Measurements from ENCODE around the gene PCSK1.
"Not testable (repeated sequence)": the region's sequence is repeated elsewhere in the genome, so short reads cannot be mapped to it uniquely, and the experiment has no call there.

PCSK1 gene

GRCh38 chr5:96367337-96367736 lies 65.7 kb downstream of the PCSK1 start:
- H3K36me3 ChIP-seq (ENCODE audit: control insufficient read depth, low read depth, low read length); H3K4me3 ChIP-seq (ENCODE audit: low read length); H3K9ac ChIP-seq (ENCODE audit: low read length); H3K27me3 ChIP-seq (ENCODE audit: control insufficient read depth, insufficient read depth, low read length); H3K4me1 ChIP-seq (ENCODE audit: control insufficient read depth, low read depth, low read length); H3K9me3 ChIP-seq (ENCODE audit: control insufficient read depth, low read depth, low read length); H3K27ac ChIP-seq (ENCODE audit: low read length): not testable (repeated sequence)

GRCh38 chr5:96354237-96354636 lies 78.8 kb downstream of the PCSK1 start:
- Histone ChIP-seq H3K9me3 (ENCODE audit: control insufficient read depth, low read depth, low read length) (no peaks in the 10 kb centered on the region), H3K27me3 (ENCODE audit: control insufficient read depth, insufficient read depth, low read length) (no peaks in the 10 kb centered on the region), H3K27ac (ENCODE audit: low read length) (no peak overlapping the region), H3K4me3 (ENCODE audit: low read length) (no peak overlapping the region), H3K36me3 (ENCODE audit: control insufficient read depth, low read depth, low read length) (no peaks in the 10 kb centered on the region), H3K9ac (ENCODE audit: low read length) (no peak overlapping the region), H3K4me1 (ENCODE audit: control insufficient read depth, low read depth, low read length) (no peaks in the 10 kb centered on the region)

GRCh38 chr5:96353220-96353619 lies 79.8 kb downstream of the PCSK1 start:
- Histone ChIP-seq H3K9ac (ENCODE audit: low read length) (no peak overlapping the region), H3K27me3 (ENCODE audit: control insufficient read depth, insufficient read depth, low read length) (no peaks in the 10 kb centered on the region), H3K4me3 (ENCODE audit: low read length) (no peak overlapping the region), H3K4me1 (ENCODE audit: control insufficient read depth, low read depth, low read length) (no peaks in the 10 kb centered on the region), H3K36me3 (ENCODE audit: control insufficient read depth, low read depth, low read length) (no peaks in the 10 kb centered on the region), H3K9me3 (ENCODE audit: control insufficient read depth, low read depth, low read length) (no peaks in the 10 kb centered on the region), H3K27ac (ENCODE audit: low read length) (no peak overlapping the region)

- Histone ChIP-seq H3K36me3 (ENCODE audit: control insufficient read depth, low read depth, low read length) (no peaks in the 10 kb centered on the region), H3K4me3 (ENCODE audit: low read length) (no peak overlapping the region)
Measured at GRCh38 chr5:96350678-96351077, 82.4 kb downstream of the PCSK1 start.

GRCh38 chr5:96348536-96348935 lies 84.5 kb downstream of the PCSK1 start:
- Histone ChIP-seq H3K36me3 (ENCODE audit: control insufficient read depth, low read depth, low read length) (no peaks in the 10 kb centered on the region), H3K27ac (ENCODE audit: low read length) (no peak overlapping the region), H3K4me3 (ENCODE audit: low read length) (no peak overlapping the region), H3K27me3 (ENCODE audit: control insufficient read depth, insufficient read depth, low read length) (no peaks in the 10 kb centered on the region), H3K9ac (ENCODE audit: low read length) (no peak overlapping the region), H3K4me1 (ENCODE audit: control insufficient read depth, low read depth, low read length) (no peaks in the 10 kb centered on the region), H3K9me3 (ENCODE audit: control insufficient read depth, low read depth, low read length) (no peaks in the 10 kb centered on the region)

More at GRCh38 chr5:96350678-96351077, 82.4 kb downstream of the PCSK1 start:
- no peak overlapping the region for H3K9ac ChIP-seq (ENCODE audit: low read length)
- H3K9me3 ChIP-seq (ENCODE audit: control insufficient read depth, low read depth, low read length): no peaks in the 10 kb centered on the region
- H3K27ac ChIP-seq (ENCODE audit: low read length): no peak overlapping the region
- no peaks in the 10 kb centered on the region for H3K27me3 ChIP-seq (ENCODE audit: control insufficient read depth, insufficient read depth, low read length)
- no peaks in the 10 kb centered on the region for H3K4me1 ChIP-seq (ENCODE audit: control insufficient read depth, low read depth, low read length)

GRCh38 chr5:96347502-96348292 lies 85.4 kb downstream of the PCSK1 start:
- H3K4me3 ChIP-seq (ENCODE audit: low read length): no peak overlapping the region
- no peaks in the 10 kb centered on the region for H3K36me3 ChIP-seq (ENCODE audit: control insufficient read depth, low read depth, low read length)
- no peaks in the 10 kb centered on the region for H3K9me3 ChIP-seq (ENCODE audit: control insufficient read depth, low read depth, low read length)
- H3K27ac ChIP-seq (ENCODE audit: low read length): no peak overlapping the region
- no peaks in the 10 kb centered on the region for H3K27me3 ChIP-seq (ENCODE audit: control insufficient read depth, insufficient read depth, low read length)
- no peaks in the 10 kb centered on the region for H3K4me1 ChIP-seq (ENCODE audit: control insufficient read depth, low read depth, low read length)
- H3K9ac ChIP-seq (ENCODE audit: low read length): no peak overlapping the region

GRCh38 chr5:96344678-96345577 lies 88.1 kb downstream of the PCSK1 start:
- Histone ChIP-seq H3K36me3 (ENCODE audit: control insufficient read depth, low read depth, low read length) (no peaks in the 10 kb centered on the region), H3K9me3 (ENCODE audit: control insufficient read depth, low read depth, low read length) (no peaks in the 10 kb centered on the region), H3K9ac (ENCODE audit: low read length) (no peak overlapping the region), H3K4me3 (ENCODE audit: low read length) (no peak overlapping the region), H3K27me3 (ENCODE audit: control insufficient read depth, insufficient read depth, low read length) (no peaks in the 10 kb centered on the region), H3K27ac (ENCODE audit: low read length) (no peak overlapping the region), H3K4me1 (ENCODE audit: control insufficient read depth, low read depth, low read length) (peaks cover 4% of the 10 kb centered on the region)

GRCh38 chr5:96343094-96343493 lies 90.0 kb downstream of the PCSK1 start:
- Histone ChIP-seq H3K27me3 (ENCODE audit: control insufficient read depth, insufficient read depth, low read length) (no peaks in the 10 kb centered on the region), H3K9ac (ENCODE audit: low read length) (no peak overlapping the region), H3K36me3 (ENCODE audit: control insufficient read depth, low read depth, low read length) (no peaks in the 10 kb centered on the region), H3K9me3 (ENCODE audit: control insufficient read depth, low read depth, low read length) (no peaks in the 10 kb centered on the region), H3K4me1 (ENCODE audit: control insufficient read depth, low read depth, low read length) (peaks cover 4% of the 10 kb centered on the region), H3K27ac (ENCODE audit: low read length) (no peak overlapping the region), H3K4me3 (ENCODE audit: low read length) (no peak overlapping the region)

- H3K9ac ChIP-seq (ENCODE audit: low read length): no peak overlapping the region
- H3K27ac ChIP-seq (ENCODE audit: low read length): no peak overlapping the region
- no peaks in the 10 kb centered on the region for H3K9me3 ChIP-seq (ENCODE audit: control insufficient read depth, low read depth, low read length)
- no peaks in the 10 kb centered on the region for H3K27me3 ChIP-seq (ENCODE audit: control insufficient read depth, insufficient read depth, low read length)
- peaks cover 4% of the 10 kb centered on the region for H3K4me1 ChIP-seq (ENCODE audit: control insufficient read depth, low read depth, low read length)
- H3K4me3 ChIP-seq (ENCODE audit: low read length): no peak overlapping the region
- H3K36me3 ChIP-seq (ENCODE audit: control insufficient read depth, low read depth, low read length): no peaks in the 10 kb centered on the region
Measured at GRCh38 chr5:96342581-96342980, 90.5 kb downstream of the PCSK1 start.
